GM13977 (cell line): ENCODE data around the gene FXYD5.
A peak's percentile ranks its signal among the peaks of the same experiment; 100 is the strongest.

Source experiments
- DNase-seq: peaks from one replicate; pipeline ENCODE4 v3.0.0; 2012; ENCODE audit warnings: low spot score
- CTCF ChIP-seq: IDR thresholded peaks from 2 replicates; pipeline ENCODE4 v1.5.1; 2012; ENCODE audit warnings: mild to moderate bottlenecking, control low read depth; ENCODE audit not compliant: insufficient read depth; ENCODE audit errors: extremely low read depth, missing control alignments
- in situ Hi-C: fragments of 300-500 bp; cut with MboI; formaldehyde crosslinking; loops from one replicate; pipeline ENCODE4 v1.12.0; 2022; ENCODE audit warnings: low sequenced_read_pairs, low pct_unique_long_range_greater_than_20kb, mixed read lengths, inconsistent platforms; ENCODE audit not compliant: unreplicated experiment

FXYD5 gene

GRCh38 chr19:35154525-35155406 is at the start of gene FXYD5:
TSS of gene FXYD5 (plus strand) at chr19:35154735. CDS start at chr19:35155551, 816 bp downstream.
- in situ Hi-C loops: no loop called here
- peak; percentile 78 for DNase-seq

GRCh38 chr19:35105047-35105410 is 49.5 kb upstream of the FXYD5 start:
- no peak for TF ChIP-seq CTCF
- no peak for DNase-seq
- in situ Hi-C loops: no loop called here

More at GRCh38 chr19:35154525-35155406, at the start of gene FXYD5:
- TF ChIP-seq CTCF: no peak

- no peak for DNase-seq
- in situ Hi-C loops: no loop called here
- TF ChIP-seq CTCF: no peak
Observed at GRCh38 chr19:35105411-35106290, 48.9 kb upstream of the FXYD5 start.

GRCh38 chr19:35106291-35106583 is 48.3 kb upstream of the FXYD5 start:
- no peak for DNase-seq
- in situ Hi-C loops: no loop called here
- TF ChIP-seq CTCF: no peak

GRCh38 chr19:35106898-35107541 is 47.5 kb upstream of the FXYD5 start:
- TF ChIP-seq CTCF: no peak
- in situ Hi-C loops: no loop called here
- DNase-seq: no peak

- TF ChIP-seq CTCF: no peak
- DNase-seq: no peak
- in situ Hi-C loops: no loop called here
Observed at GRCh38 chr19:35107545-35107944, 47.0 kb upstream of the FXYD5 start.
